Retinal pigment epithelial cell (primary cell): ENCODE measurements around the gene TREH.
"Not testable (repeated sequence)": the region's sequence is repeated elsewhere in the genome, so short reads cannot be mapped to it uniquely, and the experiment has no call there.

Experiments
- DNase-seq: peaks from one replicate; pipeline ENCODE4 v3.0.0-alpha.2; 2010; ENCODE audit warnings: low read depth
- H3K4me3 ChIP-seq: 2 replicates; pipeline ENCODE4 v1.5.1; 2011; ENCODE audit warnings: mild to moderate bottlenecking, low read length, control low read depth, moderate library complexity
- CTCF ChIP-seq: conservative IDR thresholded peaks from 2 replicates; pipeline ENCODE4 v1.5.1; 2011; ENCODE audit warnings: low read depth, low read length, control low read depth, inconsistent platforms

The TREH gene

GRCh38 chr11:118684187-118684586 is 4.7 kb upstream of the TREH start:
- no peak overlapping the region for H3K4me3 ChIP-seq
- no peak for DNase-seq
- TF ChIP-seq CTCF = no peak

- not testable (repeated sequence) for DNase-seq
Measured at GRCh38 chr11:118682939-118683338, 3.5 kb upstream of the TREH start.

GRCh38 chr11:118682372-118682771 is 2.9 kb upstream of the TREH start:
- no peak for TF ChIP-seq CTCF
- H3K4me3 ChIP-seq = no peak overlapping the region
- DNase-seq = no peak

More at GRCh38 chr11:118682939-118683338, 3.5 kb upstream of the TREH start:
- not testable (repeated sequence) for H3K4me3 ChIP-seq

- not testable (repeated sequence) for H3K4me3 ChIP-seq, DNase-seq
- TF ChIP-seq CTCF = peak; percentile 38
Measured at GRCh38 chr11:118678908-118679307, 542 bp downstream of the TREH start.

GRCh38 chr11:118677977-118678376 is 1.5 kb downstream of the TREH start:
- no peak for DNase-seq
- no peak for TF ChIP-seq CTCF
- no peak overlapping the region for H3K4me3 ChIP-seq

GRCh38 chr11:118674082-118674435 is 5.4 kb downstream of the TREH start:
- TF ChIP-seq CTCF = no peak
- H3K4me3 ChIP-seq = no peak overlapping the region
- no peak for DNase-seq

- no peak for TF ChIP-seq CTCF
- no peak overlapping the region for H3K4me3 ChIP-seq
- DNase-seq = no peak
Measured at GRCh38 chr11:118673361-118674081, 5.9 kb downstream of the TREH start.
